ENCODE results near the gene MELTF. TPM values are rescaled to one million over a fixed set of nuclear protein-coding genes. Genes with fewer than 3 reads are reported as not detected.

MELTF gene
- polyA plus RNA-seq, 1 donor = 2.6 TPM

- DNase-seq = no peak
Observed at GRCh38 chr3:197027151-197027895, 2.3 kb downstream of the MELTF start.

GRCh38 chr3:197026481-197026866, 3.1 kb downstream of the MELTF start:
- DNase-seq = no peak

- no peak for DNase-seq
Observed at GRCh38 chr3:197025736-197026480, 3.7 kb downstream of the MELTF start.

- no peak for DNase-seq
Observed at GRCh38 chr3:197024881-197025735, 4.5 kb downstream of the MELTF start.

- DNase-seq = no peak
Observed at GRCh38 chr3:197023998-197024651, 5.5 kb downstream of the MELTF start.

- no peak for DNase-seq
Observed at GRCh38 chr3:197023241-197023997, 6.2 kb downstream of the MELTF start.

GRCh38 chr3:197022405-197023231, 7.0 kb downstream of the MELTF start:
- DNase-seq = no peak

- no peak for DNase-seq
Observed at GRCh38 chr3:197021729-197022404, 7.8 kb downstream of the MELTF start.

- no peak for DNase-seq
Observed at GRCh38 chr3:197021231-197021630, 8.4 kb downstream of the MELTF start.

GRCh38 chr3:197019535-197019934, 10.1 kb downstream of the MELTF start:
- DNase-seq = no peak

- no peak for DNase-seq
Observed at GRCh38 chr3:197019021-197019420, 10.6 kb downstream of the MELTF start.

GRCh38 chr3:197017003-197017402, 12.6 kb downstream of the MELTF start:
- DNase-seq = no peak

GRCh38 chr3:197015790-197016736, 13.6 kb downstream of the MELTF start:
- no peak for DNase-seq

- DNase-seq = no peak
Observed at GRCh38 chr3:197014942-197015575, 14.6 kb downstream of the MELTF start.

- DNase-seq = no peak
Observed at GRCh38 chr3:197014024-197014423, 15.6 kb downstream of the MELTF start.

- no peak for DNase-seq
Observed at GRCh38 chr3:197012540-197012883, 17.1 kb downstream of the MELTF start.

- no peak for DNase-seq
Observed at GRCh38 chr3:197011780-197012539, 17.7 kb downstream of the MELTF start.

All from left kidney (tissue), 2 donors.